ENCODE measurements around the gene STRA8.

STRA8 gene, protein sequence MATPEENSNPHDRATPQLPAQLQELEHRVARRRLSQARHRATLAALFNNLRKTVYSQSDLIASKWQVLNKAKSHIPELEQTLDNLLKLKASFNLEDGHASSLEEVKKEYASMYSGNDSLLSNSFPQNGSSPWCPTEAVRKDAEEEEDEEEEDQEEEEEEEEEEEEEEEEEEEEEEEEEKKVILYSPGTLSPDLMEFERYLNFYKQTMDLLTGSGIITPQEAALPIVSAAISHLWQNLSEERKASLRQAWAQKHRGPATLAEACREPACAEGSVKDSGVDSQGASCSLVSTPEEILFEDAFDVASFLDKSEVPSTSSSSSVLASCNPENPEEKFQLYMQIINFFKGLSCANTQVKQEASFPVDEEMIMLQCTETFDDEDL

DNA sequence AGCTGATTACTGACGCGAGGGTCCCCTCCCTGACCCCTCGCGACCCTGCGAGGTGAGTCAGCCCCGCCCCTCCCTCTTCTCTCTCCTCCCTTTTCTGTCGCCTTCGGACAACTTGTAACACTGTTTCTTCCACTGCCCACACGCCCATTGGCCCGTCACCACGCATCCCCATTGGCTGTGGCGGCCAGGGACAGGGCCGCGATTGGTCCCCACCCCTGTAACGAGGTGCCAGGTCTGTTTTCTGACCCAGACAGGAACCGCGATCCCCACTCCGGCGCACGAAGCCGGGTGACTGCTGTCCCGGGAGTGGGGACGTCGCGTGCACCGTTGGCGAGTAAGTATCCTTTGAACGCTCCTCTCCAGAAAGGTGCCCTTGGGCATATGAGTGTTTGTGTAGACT, at the start of gene STRA8:
TSS of gene STRA8 (plus strand) at position 269 of the 400 bp plus-strand sequence. CDS start 6,687 bp downstream, outside the sequence.
- TF ChIP-seq, protein P1, sequence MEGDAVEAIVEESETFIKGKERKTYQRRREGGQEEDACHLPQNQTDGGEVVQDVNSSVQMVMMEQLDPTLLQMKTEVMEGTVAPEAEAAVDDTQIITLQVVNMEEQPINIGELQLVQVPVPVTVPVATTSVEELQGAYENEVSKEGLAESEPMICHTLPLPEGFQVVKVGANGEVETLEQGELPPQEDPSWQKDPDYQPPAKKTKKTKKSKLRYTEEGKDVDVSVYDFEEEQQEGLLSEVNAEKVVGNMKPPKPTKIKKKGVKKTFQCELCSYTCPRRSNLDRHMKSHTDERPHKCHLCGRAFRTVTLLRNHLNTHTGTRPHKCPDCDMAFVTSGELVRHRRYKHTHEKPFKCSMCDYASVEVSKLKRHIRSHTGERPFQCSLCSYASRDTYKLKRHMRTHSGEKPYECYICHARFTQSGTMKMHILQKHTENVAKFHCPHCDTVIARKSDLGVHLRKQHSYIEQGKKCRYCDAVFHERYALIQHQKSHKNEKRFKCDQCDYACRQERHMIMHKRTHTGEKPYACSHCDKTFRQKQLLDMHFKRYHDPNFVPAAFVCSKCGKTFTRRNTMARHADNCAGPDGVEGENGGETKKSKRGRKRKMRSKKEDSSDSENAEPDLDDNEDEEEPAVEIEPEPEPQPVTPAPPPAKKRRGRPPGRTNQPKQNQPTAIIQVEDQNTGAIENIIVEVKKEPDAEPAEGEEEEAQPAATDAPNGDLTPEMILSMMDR (IDR thresholded peaks at IDR 0.05; ENCODE audit: low read depth, low read length, missing control alignments): no peak
- DNase-seq (ENCODE audit: low read depth): no peak
- H3K4me3 ChIP-seq (ENCODE audit: low read depth, low read length): no peak within 1 kb of the TSS

DNA sequence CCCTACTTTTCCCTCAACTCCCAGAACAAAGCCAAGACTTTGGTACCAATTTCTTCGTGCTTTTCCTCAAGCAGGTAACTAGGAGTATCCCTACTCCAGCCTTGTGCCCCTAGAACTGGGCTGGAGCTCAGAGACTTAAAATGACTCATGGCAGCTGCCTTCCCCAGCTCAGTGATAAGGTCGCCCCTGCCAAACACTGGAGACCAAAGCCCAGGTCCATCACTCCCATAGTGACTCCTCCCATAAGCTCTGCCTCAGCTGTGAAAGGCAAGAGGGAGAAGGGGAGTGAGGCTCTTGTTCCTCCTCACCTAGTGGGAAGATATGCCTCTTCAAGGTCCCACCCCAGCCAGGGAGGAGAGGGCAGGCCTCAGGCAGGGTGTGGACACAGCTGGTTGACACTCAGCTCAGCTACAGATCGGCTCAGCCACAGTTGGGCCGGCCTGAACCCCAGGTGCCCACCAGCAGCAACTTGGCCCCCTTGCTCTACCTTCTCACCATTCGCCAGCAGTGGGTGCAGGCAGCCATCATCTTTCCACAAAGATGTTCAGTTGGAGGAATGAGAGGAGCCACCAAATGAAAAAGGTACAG, 49.3 kb upstream of the STRA8 start:
- TF ChIP-seq, protein P1 (IDR thresholded peaks at IDR 0.05; ENCODE audit: low read depth, low read length, missing control alignments): no peak
- DNase-seq (ENCODE audit: low read depth): no peak
- H3K4me3 ChIP-seq (ENCODE audit: low read depth, low read length): no peak overlapping the region

DNA sequence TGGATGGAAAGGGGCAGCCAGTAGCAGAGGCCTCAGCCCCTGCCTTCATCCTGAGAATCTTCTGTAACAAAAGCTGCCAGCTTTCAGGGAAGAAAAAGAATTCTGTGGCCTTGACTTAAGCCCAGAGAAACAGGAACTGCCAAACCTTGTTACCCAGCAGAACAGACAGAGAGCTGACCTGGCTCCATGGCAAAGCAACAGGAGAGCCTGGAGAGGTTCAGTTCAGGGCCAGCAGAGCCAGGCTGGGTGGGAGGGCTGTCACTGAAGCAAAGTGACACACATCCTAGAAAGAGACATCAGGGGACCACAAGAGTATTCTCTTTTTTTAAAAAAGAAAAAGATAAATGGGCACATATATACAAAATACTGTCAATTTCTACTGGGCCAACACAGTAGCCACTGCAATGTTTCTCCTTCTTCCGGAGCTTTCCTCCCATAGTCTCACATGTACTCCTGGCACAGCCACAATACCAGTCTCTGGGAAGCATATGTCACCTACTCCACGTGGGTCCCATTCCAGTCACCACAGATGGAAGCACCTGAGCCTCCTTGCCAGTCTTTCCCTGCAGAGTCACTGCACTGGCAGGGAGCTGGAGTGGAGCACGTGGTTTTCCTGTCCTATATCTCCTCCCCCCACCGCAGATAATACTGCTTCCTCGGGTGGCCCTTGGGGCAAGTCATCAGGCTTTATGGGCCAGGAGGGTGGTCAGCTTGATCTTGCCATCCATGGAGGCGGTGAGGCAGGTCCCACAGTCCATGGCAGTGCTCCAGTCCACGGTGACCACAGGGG, 48.0 kb upstream of the STRA8 start:
- DNase-seq (ENCODE audit: low read depth): no peak
- H3K4me3 ChIP-seq (ENCODE audit: low read depth, low read length): peak overlapping the region; percentile 15
- TF ChIP-seq, protein P1 (IDR thresholded peaks at IDR 0.05; ENCODE audit: low read depth, low read length, missing control alignments): no peak

DNA sequence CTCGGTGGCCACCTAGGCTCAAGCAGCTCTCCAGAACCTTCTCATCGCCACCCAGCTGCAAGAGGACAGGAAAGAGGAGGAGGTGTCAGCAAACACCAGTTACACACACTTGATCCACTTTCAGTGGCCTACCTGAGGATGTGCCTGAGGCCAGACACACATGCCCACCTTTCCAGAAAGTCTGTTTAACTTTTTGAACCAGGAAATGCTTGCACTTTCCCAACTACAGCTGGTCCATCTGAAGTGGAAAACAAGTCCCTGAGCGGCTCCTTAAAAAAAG, 47.4 kb upstream of the STRA8 start:
- H3K4me3 ChIP-seq (ENCODE audit: low read depth, low read length): peak overlapping the region; percentile 15
- TF ChIP-seq, protein P1 (IDR thresholded peaks at IDR 0.05; ENCODE audit: low read depth, low read length, missing control alignments): no peak
- no peak for DNase-seq (ENCODE audit: low read depth)

DNA sequence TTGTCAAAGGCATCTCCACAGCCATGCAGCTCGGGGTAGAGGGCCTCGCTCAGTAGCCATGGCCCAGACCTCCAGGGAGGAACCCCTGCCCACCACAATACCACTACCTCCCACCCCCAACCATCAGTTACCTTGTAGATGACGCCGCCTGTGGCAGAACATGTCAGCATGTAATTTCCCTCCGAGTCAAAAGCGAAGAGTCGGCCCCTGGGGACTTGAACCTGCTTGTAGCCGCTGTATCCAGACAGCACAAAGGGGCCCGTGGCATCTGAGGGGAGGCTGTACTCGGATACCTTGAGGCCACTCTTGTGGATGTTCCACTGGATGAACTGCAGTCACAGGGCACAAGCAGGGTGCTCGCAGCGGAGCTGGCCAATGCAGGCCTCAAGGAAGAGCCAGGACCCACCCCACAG, 46.8 kb upstream of the STRA8 start:
- TF ChIP-seq, protein P1 (IDR thresholded peaks at IDR 0.05; ENCODE audit: low read depth, low read length, missing control alignments): no peak
- DNase-seq (ENCODE audit: low read depth): no peak
- H3K4me3 ChIP-seq (ENCODE audit: low read depth, low read length): peak overlapping the region; percentile 53

DNA sequence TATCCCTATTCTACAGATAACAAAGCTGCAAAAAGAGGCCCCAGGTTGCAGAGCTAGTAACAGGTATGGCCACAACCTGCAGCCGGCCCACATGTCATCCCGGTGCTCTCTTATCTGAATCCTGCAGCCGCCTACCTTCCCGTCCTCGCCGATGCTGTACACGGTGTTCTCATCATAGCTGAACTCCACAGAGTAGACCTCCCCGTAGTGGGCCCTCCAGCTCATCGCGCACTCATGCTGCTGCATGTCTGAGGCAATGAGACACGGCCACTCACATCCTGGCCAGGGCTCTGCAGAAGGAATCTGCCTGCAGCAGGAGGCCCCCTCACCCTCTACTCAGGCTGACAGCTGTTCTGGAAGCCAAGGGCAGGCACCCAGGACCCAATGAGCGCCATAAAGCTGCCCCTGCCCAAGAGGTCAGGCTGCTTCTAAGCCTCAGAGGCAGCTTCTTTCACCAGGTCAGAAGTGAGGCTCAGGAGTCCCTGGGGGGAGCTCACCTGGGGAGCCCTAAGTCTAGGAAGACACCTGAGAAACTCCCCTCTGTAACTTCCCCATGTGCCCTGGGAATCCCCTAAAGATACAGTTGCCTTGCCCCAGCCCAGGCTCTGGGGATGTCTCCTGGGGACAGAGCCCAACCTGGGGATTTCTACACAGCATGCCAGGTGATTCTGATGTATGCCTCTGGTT, 45.2 kb upstream of the STRA8 start:
- no peak for DNase-seq (ENCODE audit: low read depth)
- peak overlapping the region; percentile 53 for H3K4me3 ChIP-seq (ENCODE audit: low read depth, low read length)
- TF ChIP-seq, protein P1 (IDR thresholded peaks at IDR 0.05; ENCODE audit: low read depth, low read length, missing control alignments): no peak
